Right atrium auricular region (tissue), 2 donors: Measurements from ENCODE around the gene FKBP2. TPM values are rescaled to one million over a fixed set of nuclear protein-coding genes. Genes with fewer than 3 reads are reported as not detected.

ENCODE experiments used
- DNase-seq: peaks from one replicate; pipeline ENCODE4 v3.0.0-alpha.2; 2019; ENCODE audit warnings: low spot score
- H3K27ac ChIP-seq, 2 donors: fragments of 200-600 bp; sonication (generic); 1 replicate in 1 of 2; 2 replicates in 1 of 2; pipeline ENCODE4 v1.5.1; 2016 to 2019
- H3K27me3 ChIP-seq, 2 donors: fragments of 200-600 bp; sonication (generic); one replicate each; pipeline versions ENCODE4 v1.5.1 to v1.6.0; 2017 to 2019
- H3K36me3 ChIP-seq: fragments of 200-600 bp; sonication (generic); one replicate; pipeline ENCODE4 v1.5.1; 2016
- H3K4me1 ChIP-seq, 2 donors: fragments of 200-600 bp; sonication (generic); one replicate each; pipeline versions ENCODE4 v1.5.1 to v1.6.0; 2017 to 2019
- H3K4me3 ChIP-seq, 2 donors: fragments of 200-600 bp; sonication (generic); 1 replicate in 1 of 2; 2 replicates in 1 of 2; pipeline ENCODE4 v1.5.1; 2017 to 2019; ENCODE audit warnings: mild to moderate bottlenecking in 1 of 2, moderate library complexity in 1 of 2
- H3K9me3 ChIP-seq, 2 donors: fragments of 200-600 bp; sonication (generic); one replicate each; pipeline ENCODE4 v1.5.1; 2019
- total RNA-seq, 2 donors: library from RNA; depleted of rRNA; stranded (reverse); fragments of >200 nt; gene quantifications; one replicate each; pipeline ENCODE4 v1.1.0, GENCODE V29; 2016
- TF ChIP-seq, protein P1 (sequence below), 2 donors: fragments of 200-600 bp; sonication (generic); IDR thresholded peaks; one replicate each; pipeline ENCODE4 v1.5.1; 2019; ENCODE audit warnings: antibody characterized with exemption in 2 of 2

Gene FKBP2
- total RNA-seq, 2 donors from 2014 or later: 59.1 to 83.4 TPM

DNA sequence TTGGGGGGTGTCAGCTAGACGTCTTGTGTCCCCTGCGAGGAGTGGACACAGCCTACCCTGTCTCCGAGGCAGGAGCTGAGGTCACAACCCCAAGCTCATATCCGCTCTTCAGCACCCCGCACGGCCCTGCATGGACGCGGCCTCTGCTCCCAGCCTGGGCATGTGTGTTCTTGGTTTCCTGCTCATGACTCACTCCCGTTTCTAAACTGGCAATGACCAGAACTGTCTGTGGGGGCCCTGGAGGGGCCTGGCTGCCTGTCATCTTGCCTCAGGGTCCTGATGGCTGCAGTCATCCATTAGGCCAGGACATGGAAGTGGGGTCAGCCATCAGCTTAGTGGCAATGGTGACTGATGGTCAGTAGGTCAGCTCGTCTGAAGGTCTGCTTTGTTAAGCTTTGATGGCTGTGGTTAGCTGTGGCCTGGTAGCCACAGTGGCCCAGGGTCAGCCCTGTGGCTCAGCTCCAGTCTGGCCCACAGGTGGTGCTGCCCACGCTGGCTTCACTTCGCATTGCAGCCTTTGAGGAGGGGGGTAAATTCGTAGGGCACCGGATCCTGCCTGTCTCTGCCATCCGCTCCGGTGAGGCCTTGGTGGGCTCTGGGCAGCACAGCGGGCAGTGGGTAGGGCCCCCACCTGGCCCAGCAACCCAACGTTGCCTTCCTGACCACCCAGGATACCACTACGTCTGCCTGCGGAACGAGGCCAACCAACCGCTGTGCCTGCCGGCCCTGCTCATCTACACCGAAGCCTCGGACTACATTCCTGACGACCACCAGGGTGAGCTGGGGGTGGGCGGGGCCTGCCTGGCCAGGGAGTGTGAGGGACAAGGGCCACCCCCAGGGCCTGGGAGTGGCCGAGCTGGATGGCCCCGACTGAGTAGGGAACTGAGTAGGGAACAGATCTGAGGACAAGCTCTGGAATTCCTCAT is 22.4 kb downstream of the FKBP2 start:
- no peak overlapping the region for H3K4me3 ChIP-seq
- H3K4me1 ChIP-seq: peaks cover 0 to 17% of the 10 kb centered on the region in 2 donors
- H3K27me3 ChIP-seq: no peaks in the 10 kb centered on the region
- H3K36me3 ChIP-seq: peaks cover 52% of the 10 kb centered on the region
- H3K27ac ChIP-seq: no peak overlapping the region
- TF ChIP-seq, protein P1, sequence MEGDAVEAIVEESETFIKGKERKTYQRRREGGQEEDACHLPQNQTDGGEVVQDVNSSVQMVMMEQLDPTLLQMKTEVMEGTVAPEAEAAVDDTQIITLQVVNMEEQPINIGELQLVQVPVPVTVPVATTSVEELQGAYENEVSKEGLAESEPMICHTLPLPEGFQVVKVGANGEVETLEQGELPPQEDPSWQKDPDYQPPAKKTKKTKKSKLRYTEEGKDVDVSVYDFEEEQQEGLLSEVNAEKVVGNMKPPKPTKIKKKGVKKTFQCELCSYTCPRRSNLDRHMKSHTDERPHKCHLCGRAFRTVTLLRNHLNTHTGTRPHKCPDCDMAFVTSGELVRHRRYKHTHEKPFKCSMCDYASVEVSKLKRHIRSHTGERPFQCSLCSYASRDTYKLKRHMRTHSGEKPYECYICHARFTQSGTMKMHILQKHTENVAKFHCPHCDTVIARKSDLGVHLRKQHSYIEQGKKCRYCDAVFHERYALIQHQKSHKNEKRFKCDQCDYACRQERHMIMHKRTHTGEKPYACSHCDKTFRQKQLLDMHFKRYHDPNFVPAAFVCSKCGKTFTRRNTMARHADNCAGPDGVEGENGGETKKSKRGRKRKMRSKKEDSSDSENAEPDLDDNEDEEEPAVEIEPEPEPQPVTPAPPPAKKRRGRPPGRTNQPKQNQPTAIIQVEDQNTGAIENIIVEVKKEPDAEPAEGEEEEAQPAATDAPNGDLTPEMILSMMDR (IDR thresholded peaks at IDR 0.05): no peak
- H3K9me3 ChIP-seq: no peaks in the 10 kb centered on the region
- no peak for DNase-seq

DNA sequence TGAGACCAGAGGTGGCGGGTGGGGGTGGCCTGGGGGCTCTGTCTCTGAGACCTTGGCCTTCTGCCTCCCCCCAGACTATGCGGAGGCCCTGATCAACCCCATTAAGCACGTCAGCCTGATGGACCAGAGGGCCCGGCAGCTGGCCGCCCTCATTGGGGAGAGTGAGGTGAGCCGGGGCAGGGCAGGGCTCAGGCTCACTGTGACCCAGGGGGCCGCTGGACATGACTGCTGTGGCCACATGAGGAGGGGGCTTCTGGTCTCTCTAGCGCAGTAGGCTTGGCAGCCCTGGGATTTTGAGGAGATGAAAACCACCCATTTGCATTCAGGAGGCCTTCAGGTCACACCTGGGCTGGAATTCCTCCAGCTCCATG is 23.0 kb downstream of the FKBP2 start:
- no peaks in the 10 kb centered on the region for H3K27me3 ChIP-seq
- peaks cover 0 to 24% of the 10 kb centered on the region in 2 donors for H3K4me1 ChIP-seq
- TF ChIP-seq, protein P1 (IDR thresholded peaks at IDR 0.05): no peak
- H3K27ac ChIP-seq: no peak overlapping the region
- H3K36me3 ChIP-seq: peaks cover 46% of the 10 kb centered on the region
- no peak overlapping the region for H3K4me3 ChIP-seq
- no peak for DNase-seq
- no peaks in the 10 kb centered on the region for H3K9me3 ChIP-seq

DNA sequence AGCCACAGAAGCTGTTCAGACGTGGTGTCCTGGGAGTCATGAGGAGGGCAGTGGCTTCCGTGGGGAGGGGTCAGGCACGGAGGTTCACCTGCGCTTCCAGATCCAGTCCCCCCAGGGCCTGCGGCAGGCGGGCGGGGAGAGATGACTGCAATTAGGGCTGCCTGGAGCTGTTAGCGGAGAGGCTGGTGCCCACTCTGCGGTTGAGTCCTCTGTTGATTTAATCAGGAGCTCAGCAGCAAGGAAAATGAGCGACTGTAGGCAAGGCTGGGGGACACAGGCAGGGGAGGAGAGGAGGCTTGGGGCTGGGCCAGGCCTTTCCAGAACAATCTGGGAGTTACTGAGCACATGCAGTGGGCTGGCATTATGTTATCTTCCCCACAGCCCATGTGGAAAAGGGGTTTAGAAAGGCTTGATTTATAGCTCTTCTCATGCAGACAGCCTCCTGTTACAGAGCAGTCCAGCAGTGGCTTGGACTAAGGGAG is 23.5 kb downstream of the FKBP2 start:
- Histone ChIP-seq H3K27me3 (no peaks in the 10 kb centered on the region), H3K36me3 (peaks cover 41% of the 10 kb centered on the region), H3K4me3 (no peak overlapping the region), H3K27ac (no peak overlapping the region), H3K9me3 (no peaks in the 10 kb centered on the region), H3K4me1 (peaks cover 0 to 27% of the 10 kb centered on the region in 2 donors)
- TF ChIP-seq, protein P1 (IDR thresholded peaks at IDR 0.05): no peak
- DNase-seq: no peak

DNA sequence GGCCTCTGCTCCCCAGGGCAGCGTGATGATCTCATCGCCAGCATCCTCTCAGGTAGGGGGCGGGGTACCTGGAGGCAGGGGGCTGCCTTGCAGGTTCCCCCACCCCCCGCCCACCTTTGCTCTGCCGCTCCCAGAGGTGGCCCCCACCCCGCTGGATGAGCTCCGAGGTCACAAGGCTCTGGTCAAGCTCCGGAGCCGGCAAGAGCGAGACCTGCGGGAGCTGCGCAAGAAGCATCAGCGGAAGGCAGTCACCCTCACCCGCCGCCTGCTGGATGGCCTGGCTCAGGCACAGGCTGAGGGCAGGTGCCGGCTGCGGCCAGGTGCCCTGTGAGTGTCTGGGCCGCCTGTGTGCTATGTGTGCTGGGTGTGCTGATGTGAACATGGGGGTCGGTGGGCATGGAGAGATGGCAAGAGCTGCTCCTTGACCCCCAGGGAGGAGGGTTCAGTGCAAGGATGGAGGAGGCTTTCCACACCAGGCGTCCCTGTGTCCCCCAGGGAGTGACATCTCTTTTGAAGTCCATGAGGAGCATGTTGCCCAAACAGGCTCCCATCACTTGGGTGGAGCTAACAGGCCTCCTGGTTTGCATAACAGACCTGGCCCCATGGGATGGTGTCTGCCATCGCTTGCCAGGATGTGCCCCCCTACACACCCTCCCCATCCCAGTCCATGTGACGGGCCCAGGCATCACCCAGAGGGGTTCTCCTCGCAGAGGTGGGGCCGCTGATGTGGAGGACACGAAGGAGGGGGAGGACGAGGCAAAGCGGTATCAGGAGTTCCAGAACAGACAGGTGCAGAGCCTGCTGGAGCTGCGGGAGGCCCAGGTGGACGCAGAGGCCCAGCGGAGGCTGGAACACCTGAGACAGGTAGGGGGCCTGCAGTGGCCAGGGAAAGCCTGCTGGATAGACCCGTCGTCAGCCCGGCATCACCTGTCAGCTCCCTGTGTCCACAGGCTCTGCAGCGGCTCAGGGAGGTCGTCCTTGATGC is 24.6 kb downstream of the FKBP2 start:
- H3K9me3 ChIP-seq: no peaks in the 10 kb centered on the region
- peaks cover 0 to 27% of the 10 kb centered on the region in 2 donors for H3K4me1 ChIP-seq
- no peak overlapping the region for H3K27ac ChIP-seq
- no peaks in the 10 kb centered on the region for H3K27me3 ChIP-seq
- no peak for DNase-seq
- TF ChIP-seq, protein P1 (IDR thresholded peaks at IDR 0.05): no peak
- H3K36me3 ChIP-seq: peaks cover 34% of the 10 kb centered on the region
- H3K4me3 ChIP-seq: no peak overlapping the region

DNA sequence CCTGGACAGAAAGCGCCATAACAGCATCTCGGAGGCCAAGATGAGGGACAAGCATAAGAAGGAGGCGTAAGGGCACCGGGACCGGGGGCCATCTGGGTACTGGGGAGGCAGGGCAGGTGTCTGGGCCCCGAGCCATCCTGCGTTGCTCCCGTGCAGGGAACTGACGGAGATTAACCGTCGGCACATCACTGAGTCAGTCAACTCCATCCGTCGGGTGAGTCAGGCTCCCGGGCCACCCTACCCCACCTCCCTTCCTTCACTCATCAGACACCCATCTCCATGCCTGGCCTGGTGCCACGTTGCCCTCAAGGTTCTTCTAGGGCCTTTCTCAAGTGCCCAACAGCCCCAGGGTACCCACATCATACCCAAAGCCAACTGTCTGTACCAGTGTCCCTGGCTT is 25.4 kb downstream of the FKBP2 start:
- DNase-seq: no peak
- TF ChIP-seq, protein P1 (IDR thresholded peaks at IDR 0.05): no peak
- H3K27me3 ChIP-seq: no peaks in the 10 kb centered on the region
- peaks cover 31% of the 10 kb centered on the region for H3K36me3 ChIP-seq
- H3K27ac ChIP-seq: no peak overlapping the region
- H3K4me3 ChIP-seq: no peak overlapping the region
- peaks cover 0 to 27% of the 10 kb centered on the region in 2 donors for H3K4me1 ChIP-seq
- no peaks in the 10 kb centered on the region for H3K9me3 ChIP-seq
